ENCODE data around the gene TMEM44. TPM values are rescaled to one million over a fixed set of nuclear protein-coding genes. Genes with fewer than 3 reads are reported as not detected.

The TMEM44 gene
- total and polyA plus RNA-seq, 4 donors, result 7.0 to 31.5 (median 11.5) TPM

DNA sequence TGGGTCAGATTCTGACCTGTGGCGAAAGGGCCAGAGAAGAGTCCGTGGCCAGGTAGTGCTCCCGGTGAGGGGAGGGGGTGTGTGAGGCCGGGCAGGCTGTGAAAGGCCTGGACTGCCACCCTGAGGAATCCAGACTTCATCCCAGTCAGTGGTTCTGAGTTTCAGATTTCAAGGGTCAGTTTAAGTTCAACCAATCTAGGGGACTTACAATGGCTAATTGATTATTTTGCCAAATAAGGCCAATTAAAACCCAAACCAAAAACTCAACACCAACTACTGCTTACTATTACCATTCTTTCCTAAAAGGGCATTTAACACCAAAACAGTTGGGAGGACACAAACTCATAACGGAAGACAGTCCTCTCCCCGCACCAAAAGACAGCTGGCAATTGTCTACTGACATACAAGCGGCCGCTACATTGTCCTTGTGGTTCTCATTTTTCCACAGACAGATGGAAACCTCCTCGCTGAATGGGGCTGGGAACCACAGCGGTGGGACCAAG is 30.5 kb downstream of the TMEM44 start:
- WGBS, 2 donors, result 84 to 86% methylated on average over 10 of the region's 10 CpGs
- ATAC-seq (ENCODE audit: low FRiP score) (no peak), DNase-seq (no peak)
- intact Hi-C loops (cut with DNase I), result no loop called here
- Histone ChIP-seq H3K4me3 (ENCODE audit: low read length in 2 of 2) (no peak overlapping the region), H3K27ac (ENCODE audit: low read depth in 1 of 2, low read length in 2 of 2) (no peak overlapping the region), H3K9me3 (ENCODE audit: control insufficient read depth, low read length) (no peaks in the 10 kb centered on the region), H3K27me3 (ENCODE audit: control insufficient read depth in 1 of 2, insufficient read depth in 2 of 2, low read length in 1 of 2) (no peaks in the 10 kb centered on the region), H3K36me3 (ENCODE audit: control insufficient read depth in 1 of 2, insufficient read depth in 2 of 2, low read length in 1 of 2) (no peaks in the 10 kb centered on the region), H3K4me1 (ENCODE audit: control insufficient read depth in 1 of 2, insufficient read depth in 2 of 2, low read length in 2 of 2) (no peaks in the 10 kb centered on the region)

DNA sequence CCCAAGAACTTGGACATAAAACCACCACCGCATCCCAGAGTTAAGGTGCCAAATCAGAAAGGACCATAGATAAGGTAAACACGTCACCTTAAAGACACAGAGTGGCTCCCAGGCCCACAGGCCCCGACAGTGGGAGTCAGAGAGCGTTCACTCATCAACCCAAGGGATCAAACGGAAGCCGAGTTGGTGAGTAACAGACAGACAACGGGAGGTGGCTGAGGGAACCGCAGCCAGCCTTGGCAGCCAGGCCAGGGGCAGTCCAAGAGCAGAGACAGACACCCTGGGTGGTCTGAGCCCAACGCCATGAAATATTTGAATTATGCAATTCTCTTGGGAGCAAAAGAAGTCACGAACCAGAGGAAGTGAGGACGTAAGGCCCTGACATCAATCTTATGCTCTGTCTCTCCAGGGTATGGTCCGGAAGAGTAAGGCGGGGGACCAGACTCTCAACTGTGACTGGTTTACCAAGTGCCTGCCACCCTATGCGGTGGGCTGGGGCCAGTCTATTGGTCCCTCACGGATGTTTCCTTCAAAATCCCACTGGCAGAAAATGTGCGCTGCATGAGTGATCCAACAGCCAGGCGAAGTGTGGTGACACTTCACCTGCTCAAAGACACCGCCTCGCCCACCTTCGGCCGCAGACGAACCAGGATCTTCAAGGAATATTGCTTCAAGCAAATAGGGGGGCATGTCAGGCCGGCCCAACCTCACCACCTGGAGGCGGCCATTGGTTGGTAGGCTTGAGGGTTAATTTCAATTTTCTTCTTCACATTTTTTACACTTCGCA is 34.3 kb downstream of the TMEM44 start:
- intact Hi-C loops (cut with DNase I), result no loop called here

DNA sequence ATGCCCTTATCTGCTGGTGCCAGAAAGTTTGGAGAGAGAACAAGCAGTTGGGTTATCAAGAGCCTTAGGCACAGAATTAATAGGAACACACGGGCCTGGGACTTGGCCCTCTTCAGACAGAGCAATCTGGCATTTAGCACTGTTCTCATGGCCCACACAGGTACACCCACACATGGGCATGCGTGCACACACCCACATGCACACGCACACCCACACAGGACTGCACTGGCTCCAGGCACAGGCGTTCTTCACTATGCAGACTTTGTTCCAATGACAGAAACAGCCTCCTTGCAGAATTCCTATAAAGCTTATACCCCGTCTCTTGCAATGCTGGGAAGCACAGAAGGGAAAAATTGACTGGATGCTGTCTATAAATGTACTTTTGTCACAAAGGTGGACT is 36.3 kb downstream of the TMEM44 start:
- Histone ChIP-seq H3K4me3 (ENCODE audit: low read length in 2 of 2) (no peak overlapping the region), H3K4me1 (ENCODE audit: control insufficient read depth in 1 of 2, insufficient read depth in 2 of 2, low read length in 2 of 2) (no peaks in the 10 kb centered on the region), H3K9me3 (ENCODE audit: control insufficient read depth, low read length) (no peaks in the 10 kb centered on the region), H3K27me3 (ENCODE audit: control insufficient read depth in 1 of 2, insufficient read depth in 2 of 2, low read length in 1 of 2) (no peaks in the 10 kb centered on the region), H3K27ac (ENCODE audit: low read depth in 1 of 2, low read length in 2 of 2) (no peak overlapping the region), H3K36me3 (ENCODE audit: control insufficient read depth in 1 of 2, insufficient read depth in 2 of 2, low read length in 1 of 2) (no peaks in the 10 kb centered on the region)
- no peak for ATAC-seq (ENCODE audit: low FRiP score)
- no peak for DNase-seq
- intact Hi-C loops (cut with DNase I), result no loop called here
- 60 to 67% methylated on average over 5 of the region's 5 CpGs for WGBS, 2 donors

More for the DNA sequence above, 34.3 kb downstream of the TMEM44 start:
- H3K4me1 ChIP-seq (ENCODE audit: control insufficient read depth in 1 of 2, insufficient read depth in 2 of 2, low read length in 2 of 2), result no peaks in the 10 kb centered on the region
- H3K4me3 ChIP-seq (ENCODE audit: low read length in 2 of 2), result no peak overlapping the region
- ATAC-seq (ENCODE audit: low FRiP score) (no peak), DNase-seq (no peak)
- H3K9me3 ChIP-seq (ENCODE audit: control insufficient read depth, low read length), result no peaks in the 10 kb centered on the region
- 85 to 88% methylated on average over 25 of the region's 25 CpGs for WGBS, 2 donors
- no peaks in the 10 kb centered on the region for H3K36me3 ChIP-seq (ENCODE audit: control insufficient read depth in 1 of 2, insufficient read depth in 2 of 2, low read length in 1 of 2)
- H3K27me3 ChIP-seq (ENCODE audit: control insufficient read depth in 1 of 2, insufficient read depth in 2 of 2, low read length in 1 of 2), result no peaks in the 10 kb centered on the region
- H3K27ac ChIP-seq (ENCODE audit: low read depth in 1 of 2, low read length in 2 of 2), result no peak overlapping the region

DNA sequence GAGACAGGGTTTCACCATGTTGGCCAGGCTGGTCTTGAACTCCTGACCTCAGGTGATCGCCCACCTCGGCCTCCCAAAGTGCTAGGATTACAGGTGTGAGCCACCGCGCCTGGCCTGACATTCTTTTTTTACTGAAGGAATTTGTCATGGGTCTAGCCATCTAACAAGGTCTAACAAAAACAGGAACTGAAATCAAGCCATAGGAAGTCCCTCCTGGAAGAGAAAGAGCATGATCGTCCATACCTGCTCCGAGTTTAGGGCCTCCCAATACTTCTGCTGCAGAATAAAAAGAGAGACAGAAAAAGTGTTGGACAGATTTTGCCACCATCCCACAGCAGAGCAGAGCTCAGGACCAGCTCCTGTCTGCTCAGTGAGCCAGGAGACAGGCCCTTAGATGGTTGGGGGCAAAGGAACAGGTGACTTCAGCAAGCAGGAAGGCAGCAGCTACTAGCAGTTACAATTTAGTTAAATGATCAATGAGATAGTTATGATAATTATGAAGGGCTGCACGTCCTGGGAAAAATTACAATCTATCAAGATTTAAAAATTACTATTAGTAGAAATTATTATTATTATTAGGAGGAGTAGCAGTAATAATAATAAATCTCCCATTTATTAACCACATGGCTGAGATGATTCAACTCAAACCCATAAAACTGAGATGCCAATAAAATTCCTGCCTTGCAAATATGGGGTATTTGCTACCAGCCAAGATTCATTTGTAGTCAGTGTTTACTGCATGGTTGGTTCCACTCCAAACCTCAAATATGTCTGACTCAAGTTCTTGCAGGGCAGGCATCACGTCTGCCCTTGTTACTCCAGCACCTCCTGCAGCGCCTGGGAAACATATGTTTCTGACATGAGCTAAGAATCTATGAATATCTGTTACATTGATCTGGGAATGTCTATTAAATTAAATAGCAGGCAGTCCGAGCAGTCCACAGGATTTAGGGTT is 40.1 kb downstream of the TMEM44 start:
- no peaks in the 10 kb centered on the region for H3K9me3 ChIP-seq (ENCODE audit: control insufficient read depth, low read length)
- H3K4me1 ChIP-seq (ENCODE audit: control insufficient read depth in 1 of 2, insufficient read depth in 2 of 2, low read length in 2 of 2), result no peaks in the 10 kb centered on the region
- no peaks in the 10 kb centered on the region for H3K27me3 ChIP-seq (ENCODE audit: control insufficient read depth in 1 of 2, insufficient read depth in 2 of 2, low read length in 1 of 2)
- no peak overlapping the region for H3K4me3 ChIP-seq (ENCODE audit: low read length in 2 of 2)
- WGBS, 2 donors, result 58 to 69% methylated on average over 10 of the region's 10 CpGs
- intact Hi-C loops (cut with DNase I), result loop anchor here in 1 of 2 donors (2.0 kb wide), 1 partner anchor 120 kb away; no protein-coding TSS in a partner anchor
- H3K27ac ChIP-seq (ENCODE audit: low read depth in 1 of 2, low read length in 2 of 2), result peak overlapping the region in 1 of 2 donors; percentile 90
- peak in 1 of 2 donors; percentile 75 for DNase-seq
- ATAC-seq (ENCODE audit: low FRiP score), result peak; percentile 29
- no peaks in the 10 kb centered on the region for H3K36me3 ChIP-seq (ENCODE audit: control insufficient read depth in 1 of 2, insufficient read depth in 2 of 2, low read length in 1 of 2)

DNA sequence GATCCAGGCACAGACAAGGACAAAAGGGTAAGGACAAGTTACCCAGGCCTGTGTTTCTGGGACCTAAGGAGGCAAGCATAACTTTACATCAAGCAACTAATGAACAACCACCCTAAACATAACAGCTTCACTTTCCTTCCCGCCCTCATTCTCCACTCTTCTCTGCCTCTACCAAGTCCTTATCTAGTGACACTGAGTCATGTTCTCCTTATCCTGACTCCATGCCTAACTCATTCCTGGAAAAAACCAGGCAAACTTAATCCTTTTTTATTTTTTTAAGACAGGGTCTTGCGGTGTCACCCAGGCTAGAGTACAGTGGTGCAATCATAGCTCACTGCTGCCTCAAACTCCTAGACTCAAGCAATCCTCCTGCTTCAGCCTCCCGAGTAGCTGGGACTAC is 44.5 kb downstream of the TMEM44 start:
- DNase-seq, result no peak
- peak overlapping the region in 1 of 2 donors; percentile 48 for H3K27ac ChIP-seq (ENCODE audit: low read depth in 1 of 2, low read length in 2 of 2)
- ATAC-seq (ENCODE audit: low FRiP score), result no peak
- H3K27me3 ChIP-seq (ENCODE audit: control insufficient read depth in 1 of 2, insufficient read depth in 2 of 2, low read length in 1 of 2), result no peaks in the 10 kb centered on the region
- intact Hi-C loops (cut with DNase I), result loop anchor here in 1 of 2 donors (5.0 kb wide), 1 partner anchor 101 kb away; the partner anchor contains the start of gene ATP13A3
- no peak overlapping the region for H3K4me3 ChIP-seq (ENCODE audit: low read length in 2 of 2)
- no peaks in the 10 kb centered on the region for H3K9me3 ChIP-seq (ENCODE audit: control insufficient read depth, low read length)
- WGBS, 2 donors, result 75 to 78% methylated on average over 3 of the region's 3 CpGs
- no peaks in the 10 kb centered on the region for H3K36me3 ChIP-seq (ENCODE audit: control insufficient read depth in 1 of 2, insufficient read depth in 2 of 2, low read length in 1 of 2)
- H3K4me1 ChIP-seq (ENCODE audit: control insufficient read depth in 1 of 2, insufficient read depth in 2 of 2, low read length in 2 of 2), result no peaks in the 10 kb centered on the region

DNA sequence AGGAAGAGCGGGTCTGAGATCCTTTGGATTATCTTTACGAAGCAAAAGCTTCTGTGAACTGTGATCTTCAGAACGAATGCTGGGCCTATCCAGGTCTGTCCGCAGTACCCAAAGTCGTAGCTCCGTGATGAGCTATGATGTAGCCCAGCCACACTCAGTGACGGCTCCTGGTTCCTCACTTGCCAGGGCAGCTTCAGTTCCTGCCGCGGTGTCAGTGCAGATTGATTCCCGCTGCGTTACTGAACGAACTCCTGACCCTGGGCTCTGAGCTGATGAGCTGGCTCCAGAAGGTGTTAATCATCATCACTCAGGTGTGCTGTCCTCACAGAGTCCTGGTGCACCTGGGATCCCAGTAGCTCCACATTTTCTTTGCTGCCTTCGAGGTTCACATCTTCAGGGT is 45.0 kb downstream of the TMEM44 start:
- ATAC-seq (ENCODE audit: low FRiP score) (no peak), DNase-seq (no peak)
- Histone ChIP-seq H3K36me3 (ENCODE audit: control insufficient read depth in 1 of 2, insufficient read depth in 2 of 2, low read length in 1 of 2) (no peaks in the 10 kb centered on the region), H3K4me3 (ENCODE audit: low read length in 2 of 2) (no peak overlapping the region), H3K9me3 (ENCODE audit: control insufficient read depth, low read length) (no peaks in the 10 kb centered on the region), H3K4me1 (ENCODE audit: control insufficient read depth in 1 of 2, insufficient read depth in 2 of 2, low read length in 2 of 2) (no peaks in the 10 kb centered on the region), H3K27ac (ENCODE audit: low read depth in 1 of 2, low read length in 2 of 2) (peak overlapping the region in 1 of 2 donors; percentile 48), H3K27me3 (ENCODE audit: control insufficient read depth in 1 of 2, insufficient read depth in 2 of 2, low read length in 1 of 2) (no peaks in the 10 kb centered on the region)
- WGBS, 2 donors, result 96 to 97% methylated on average over 13 of the region's 13 CpGs
- intact Hi-C loops (cut with DNase I), result loop anchor here in 1 of 2 donors (5.0 kb wide), 1 partner anchor 101 kb away; the partner anchor contains the start of gene ATP13A3

DNA sequence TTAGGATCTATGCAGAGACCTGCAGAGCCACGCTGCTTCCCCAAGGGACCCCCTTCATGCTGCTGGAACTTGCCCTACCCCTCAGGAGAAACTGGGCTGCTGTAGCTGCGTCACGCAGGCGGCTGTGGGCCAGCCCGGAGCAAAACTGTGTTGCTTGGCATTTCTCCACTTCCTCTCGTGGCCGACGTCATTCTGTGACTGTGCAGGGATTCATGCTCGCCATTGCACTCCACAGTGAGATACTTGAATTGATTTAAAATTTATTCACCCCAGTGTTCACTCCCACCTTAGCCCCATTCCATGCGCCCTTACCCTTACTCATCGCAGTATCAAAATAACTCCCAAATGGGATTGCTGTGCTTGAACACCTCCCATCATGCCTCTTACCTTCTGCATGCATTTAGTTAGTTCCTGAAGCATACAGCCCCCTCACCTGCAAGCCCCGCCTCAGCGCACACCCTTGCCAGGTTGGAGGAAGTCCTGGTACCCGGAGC is 45.7 kb downstream of the TMEM44 start:
- peak; percentile 63 for ATAC-seq (ENCODE audit: low FRiP score)
- H3K27ac ChIP-seq (ENCODE audit: low read depth in 1 of 2, low read length in 2 of 2), result peak overlapping the region in 1 of 2 donors; percentile 94

DNA sequence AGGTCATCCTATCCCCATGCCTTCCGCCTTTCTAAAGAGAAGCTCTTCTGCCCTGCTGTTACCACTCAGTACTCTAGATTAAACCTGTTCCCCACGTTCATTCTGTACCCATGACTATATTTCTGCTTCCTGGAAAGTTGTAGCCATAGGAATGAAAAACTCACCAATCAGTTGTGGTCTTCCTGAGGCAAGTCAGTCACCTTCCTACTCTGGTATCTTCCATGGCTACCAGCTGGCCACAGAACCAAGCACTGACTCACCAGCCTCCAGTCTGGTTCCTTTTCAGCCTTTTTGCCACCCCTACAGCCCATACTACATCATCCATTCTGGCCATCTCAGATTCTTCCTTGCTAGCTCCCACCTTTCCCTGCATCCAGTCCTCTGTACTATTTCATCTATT is 46.4 kb downstream of the TMEM44 start:
- Histone ChIP-seq H3K4me1 (ENCODE audit: control insufficient read depth in 1 of 2, insufficient read depth in 2 of 2, low read length in 2 of 2) (no peaks in the 10 kb centered on the region), H3K36me3 (ENCODE audit: control insufficient read depth in 1 of 2, insufficient read depth in 2 of 2, low read length in 1 of 2) (no peaks in the 10 kb centered on the region), H3K4me3 (ENCODE audit: low read length in 2 of 2) (no peak overlapping the region), H3K27me3 (ENCODE audit: control insufficient read depth in 1 of 2, insufficient read depth in 2 of 2, low read length in 1 of 2) (no peaks in the 10 kb centered on the region), H3K27ac (ENCODE audit: low read depth in 1 of 2, low read length in 2 of 2) (peak overlapping the region in 1 of 2 donors; percentile 94), H3K9me3 (ENCODE audit: control insufficient read depth, low read length) (no peaks in the 10 kb centered on the region)
- ATAC-seq (ENCODE audit: low FRiP score), result no peak
- no peak for DNase-seq
- intact Hi-C loops (cut with DNase I), result loop anchor here in 1 of 2 donors (5.0 kb wide), 1 partner anchor 100 kb away; the partner anchor contains the start of gene ATP13A3
- 60 to 73% methylated on average over 2 of the region's 2 CpGs for WGBS, 2 donors

More for the DNA sequence above, 45.7 kb downstream of the TMEM44 start:
- H3K27me3 ChIP-seq (ENCODE audit: control insufficient read depth in 1 of 2, insufficient read depth in 2 of 2, low read length in 1 of 2), result no peaks in the 10 kb centered on the region
- no peaks in the 10 kb centered on the region for H3K4me1 ChIP-seq (ENCODE audit: control insufficient read depth in 1 of 2, insufficient read depth in 2 of 2, low read length in 2 of 2)
- no peaks in the 10 kb centered on the region for H3K9me3 ChIP-seq (ENCODE audit: control insufficient read depth, low read length)
- no peaks in the 10 kb centered on the region for H3K36me3 ChIP-seq (ENCODE audit: control insufficient read depth in 1 of 2, insufficient read depth in 2 of 2, low read length in 1 of 2)
- WGBS, 2 donors, result 21 to 22% methylated on average over 14 of the region's 14 CpGs
- H3K4me3 ChIP-seq (ENCODE audit: low read length in 2 of 2), result no peak overlapping the region
- intact Hi-C loops (cut with DNase I), result loop anchor here in 1 of 2 donors (5.0 kb wide), 1 partner anchor 100 kb away; the partner anchor contains the start of gene ATP13A3
- peak; percentile 89 to 94 for DNase-seq
